ENCODE results near the gene AGBL4. TPM values are rescaled to one million over a fixed set of nuclear protein-coding genes. Genes with fewer than 3 reads are reported as not detected.

Gene AGBL4
- polyA plus RNA-seq, 1 experiment: not detected

- ChIA-PET POLR2A (no interaction called here), CTCF (no interaction called here)
- DNase-seq (ENCODE audit: low read depth, low spot score): no peak
- no peak overlapping the region for H3K27ac ChIP-seq (ENCODE audit: low read depth, low read length)
- no peak for TF ChIP-seq CTCF (IDR thresholded peaks at IDR 0.05; ENCODE audit: low read depth, low read length)
- peaks cover 9% of the 10 kb centered on the region for H3K9me3 ChIP-seq (ENCODE audit: control insufficient read depth, insufficient read depth, low read length)
- H3K4me3 ChIP-seq (ENCODE audit: low read depth, low read length): no peak overlapping the region
- no peaks in the 10 kb centered on the region for H3K27me3 ChIP-seq (ENCODE audit: control insufficient read depth, insufficient read depth, low read length)
These were observed 482.5 kb downstream of the AGBL4 start for GRCh38 chr1:49541096-49541752.

- Histone ChIP-seq H3K4me3 (ENCODE audit: low read depth, low read length) (no peak overlapping the region), H3K27ac (ENCODE audit: low read depth, low read length) (no peak overlapping the region), H3K27me3 (ENCODE audit: control insufficient read depth, insufficient read depth, low read length) (no peaks in the 10 kb centered on the region), H3K9me3 (ENCODE audit: control insufficient read depth, insufficient read depth, low read length) (peaks cover 3% of the 10 kb centered on the region; the same call in 1 of the 2 replicates)
- no peak for TF ChIP-seq CTCF (IDR thresholded peaks at IDR 0.05; ENCODE audit: low read depth, low read length)
- DNase-seq (ENCODE audit: low read depth, low spot score): no peak
- ChIA-PET POLR2A (no interaction called here), CTCF (no interaction called here)
These were observed 496.0 kb downstream of the AGBL4 start for GRCh38 chr1:49527606-49528305.

- Histone ChIP-seq H3K27me3 (ENCODE audit: control insufficient read depth, insufficient read depth, low read length) (no peaks in the 10 kb centered on the region), H3K4me3 (ENCODE audit: low read depth, low read length) (no peak overlapping the region), H3K9me3 (ENCODE audit: control insufficient read depth, insufficient read depth, low read length) (peaks cover 3% of the 10 kb centered on the region; the same call in 1 of the 2 replicates), H3K27ac (ENCODE audit: low read depth, low read length) (no peak overlapping the region)
- no peak for DNase-seq (ENCODE audit: low read depth, low spot score)
- ChIA-PET CTCF (no interaction called here), POLR2A (no interaction called here)
- no peak for TF ChIP-seq CTCF (IDR thresholded peaks at IDR 0.05; ENCODE audit: low read depth, low read length)
These were observed 497.1 kb downstream of the AGBL4 start for GRCh38 chr1:49526672-49527071.

- Histone ChIP-seq H3K27me3 (ENCODE audit: control insufficient read depth, insufficient read depth, low read length) (no peaks in the 10 kb centered on the region), H3K27ac (ENCODE audit: low read depth, low read length) (no peak overlapping the region), H3K9me3 (ENCODE audit: control insufficient read depth, insufficient read depth, low read length) (peaks cover 3% of the 10 kb centered on the region; the same call in 1 of the 2 replicates), H3K4me3 (ENCODE audit: low read depth, low read length) (no peak overlapping the region)
- ChIA-PET POLR2A (no interaction called here), CTCF (no interaction called here)
- no peak for DNase-seq (ENCODE audit: low read depth, low spot score)
- TF ChIP-seq CTCF (IDR thresholded peaks at IDR 0.05; ENCODE audit: low read depth, low read length): no peak
These were observed 500.0 kb downstream of the AGBL4 start for GRCh38 chr1:49523764-49524163.

- DNase-seq (ENCODE audit: low read depth, low spot score): no peak
- TF ChIP-seq CTCF (IDR thresholded peaks at IDR 0.05; ENCODE audit: low read depth, low read length): no peak
- H3K9me3 ChIP-seq (ENCODE audit: control insufficient read depth, insufficient read depth, low read length): no peaks in the 10 kb centered on the region; the same call in 1 of the 2 replicates
- no peaks in the 10 kb centered on the region for H3K27me3 ChIP-seq (ENCODE audit: control insufficient read depth, insufficient read depth, low read length)
- H3K27ac ChIP-seq (ENCODE audit: low read depth, low read length): no peak overlapping the region
- ChIA-PET CTCF (no interaction called here), POLR2A (no interaction called here)
- H3K4me3 ChIP-seq (ENCODE audit: low read depth, low read length): no peak overlapping the region
These were observed 556.8 kb downstream of the AGBL4 start for GRCh38 chr1:49466961-49467360.

All from AG04450 (cell line).